ENCODE data around the gene WNT10A. TPM values are rescaled to one million over a fixed set of nuclear protein-coding genes. Genes with fewer than 3 reads are reported as not detected.
A peak's percentile ranks its signal among the peaks of the same experiment; 100 is the strongest.

The WNT10A gene
- total RNA-seq, 4 donors from 2014 or later: 0.36 to 2.3 TPM; not detected in 2

DNA sequence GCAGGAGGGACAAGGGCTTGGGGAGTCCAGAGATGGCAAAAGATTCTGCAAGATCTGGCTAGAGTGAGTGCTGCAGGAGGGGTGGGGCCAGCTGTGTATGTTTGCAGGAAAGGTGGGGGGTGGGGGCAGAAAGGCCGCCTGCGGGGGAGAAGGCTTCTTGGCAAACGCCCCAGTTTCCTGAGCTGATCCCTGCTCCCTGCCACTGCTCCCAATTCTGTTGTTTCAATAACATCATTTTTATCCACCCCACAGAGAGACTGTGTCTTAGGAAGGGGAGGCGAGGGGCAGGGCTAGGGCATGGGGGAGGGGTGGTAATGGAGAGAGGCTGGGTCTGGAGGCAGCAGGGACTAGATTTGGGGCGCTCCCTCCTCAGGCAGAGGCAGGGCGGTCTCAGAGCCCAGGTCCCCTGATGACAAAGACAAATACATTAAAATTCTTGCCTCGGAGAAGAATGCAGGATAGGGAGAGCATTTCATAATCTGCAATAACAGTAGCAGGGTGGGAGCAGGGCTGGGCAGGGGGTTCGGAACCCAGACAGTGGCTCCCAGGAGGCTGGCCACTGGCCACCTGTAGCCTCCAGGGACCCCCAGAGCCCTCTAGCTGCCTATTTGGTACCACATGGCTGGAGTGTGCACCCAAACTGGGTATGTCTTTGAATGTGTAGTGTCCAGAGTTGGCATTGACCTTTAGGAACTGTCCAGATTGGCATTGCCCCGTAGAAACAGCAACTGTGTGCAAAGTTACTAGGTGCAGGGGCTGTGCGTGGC is 23.1 kb upstream of the WNT10A start:
- DNase-seq (ENCODE audit: low spot score) (no peak), ATAC-seq (ENCODE audit: low FRiP score) (no peak)
- TF ChIP-seq, protein P1, sequence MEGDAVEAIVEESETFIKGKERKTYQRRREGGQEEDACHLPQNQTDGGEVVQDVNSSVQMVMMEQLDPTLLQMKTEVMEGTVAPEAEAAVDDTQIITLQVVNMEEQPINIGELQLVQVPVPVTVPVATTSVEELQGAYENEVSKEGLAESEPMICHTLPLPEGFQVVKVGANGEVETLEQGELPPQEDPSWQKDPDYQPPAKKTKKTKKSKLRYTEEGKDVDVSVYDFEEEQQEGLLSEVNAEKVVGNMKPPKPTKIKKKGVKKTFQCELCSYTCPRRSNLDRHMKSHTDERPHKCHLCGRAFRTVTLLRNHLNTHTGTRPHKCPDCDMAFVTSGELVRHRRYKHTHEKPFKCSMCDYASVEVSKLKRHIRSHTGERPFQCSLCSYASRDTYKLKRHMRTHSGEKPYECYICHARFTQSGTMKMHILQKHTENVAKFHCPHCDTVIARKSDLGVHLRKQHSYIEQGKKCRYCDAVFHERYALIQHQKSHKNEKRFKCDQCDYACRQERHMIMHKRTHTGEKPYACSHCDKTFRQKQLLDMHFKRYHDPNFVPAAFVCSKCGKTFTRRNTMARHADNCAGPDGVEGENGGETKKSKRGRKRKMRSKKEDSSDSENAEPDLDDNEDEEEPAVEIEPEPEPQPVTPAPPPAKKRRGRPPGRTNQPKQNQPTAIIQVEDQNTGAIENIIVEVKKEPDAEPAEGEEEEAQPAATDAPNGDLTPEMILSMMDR (IDR thresholded peaks at IDR 0.05): no peak

DNA sequence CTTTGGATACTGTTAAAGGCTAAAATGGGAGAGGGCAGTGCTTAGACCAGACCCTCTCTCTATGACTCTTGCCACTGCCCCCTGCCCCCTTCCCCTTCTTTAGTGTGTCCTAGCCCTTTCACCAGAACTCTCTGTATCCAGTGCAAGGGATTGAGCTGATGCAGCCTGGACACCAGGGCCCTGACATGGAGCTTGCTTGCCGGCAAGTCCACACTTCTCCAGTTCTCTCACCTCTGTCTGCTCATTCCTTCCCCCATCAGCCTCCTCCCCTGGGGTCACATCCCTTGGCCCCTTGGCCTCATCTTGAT is 22.6 kb upstream of the WNT10A start:
- TF ChIP-seq, protein P1 (IDR thresholded peaks at IDR 0.05): no peak
- no peak for ATAC-seq (ENCODE audit: low FRiP score)
- no peak for DNase-seq (ENCODE audit: low spot score)

DNA sequence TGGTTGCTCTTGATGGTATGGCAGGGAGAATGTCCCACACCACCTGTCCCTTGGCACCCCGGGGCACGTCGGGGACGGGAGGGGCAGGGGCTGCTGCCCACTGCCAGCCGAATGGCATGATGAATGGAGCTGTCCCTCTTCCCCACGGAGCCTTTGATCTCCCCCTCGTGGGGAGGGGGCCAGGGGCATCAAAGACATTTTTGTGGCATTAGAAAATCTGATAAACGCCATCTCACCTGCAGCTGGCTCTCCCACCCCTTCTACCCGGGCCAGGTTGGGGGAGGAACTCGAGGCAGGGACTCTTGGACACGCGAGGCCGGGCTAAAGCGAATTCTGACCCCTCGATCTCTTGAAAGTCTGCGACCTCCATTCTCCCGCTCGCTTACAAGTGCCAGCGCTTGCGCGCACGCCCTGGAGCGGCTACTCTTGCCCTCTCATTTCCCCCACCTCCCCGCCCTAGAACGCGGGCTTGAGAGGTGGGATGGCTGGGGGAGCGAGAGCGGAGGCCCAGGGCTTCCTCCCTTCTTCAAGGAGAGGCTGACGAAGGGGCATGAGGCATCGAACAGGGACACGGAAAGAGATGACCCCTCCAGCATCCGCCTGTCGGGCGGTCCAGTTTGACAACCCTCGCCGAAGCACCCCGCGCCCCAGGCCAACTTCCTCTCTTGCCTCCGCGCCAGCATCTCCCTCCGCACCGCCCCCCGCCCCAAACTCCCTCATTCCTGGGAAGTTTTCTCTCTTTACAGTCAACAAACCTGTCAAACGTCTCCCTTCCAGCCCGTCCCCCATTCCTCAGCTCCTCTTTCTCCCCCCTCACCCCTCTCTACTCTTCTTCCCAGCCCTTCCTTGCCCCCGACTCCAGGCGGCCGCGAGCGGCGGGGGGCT is 21.7 kb upstream of the WNT10A start:
- DNase-seq (ENCODE audit: low spot score) (no peak), ATAC-seq (ENCODE audit: low FRiP score) (no peak)
- TF ChIP-seq, protein P1 (IDR thresholded peaks at IDR 0.05): no peak

DNA sequence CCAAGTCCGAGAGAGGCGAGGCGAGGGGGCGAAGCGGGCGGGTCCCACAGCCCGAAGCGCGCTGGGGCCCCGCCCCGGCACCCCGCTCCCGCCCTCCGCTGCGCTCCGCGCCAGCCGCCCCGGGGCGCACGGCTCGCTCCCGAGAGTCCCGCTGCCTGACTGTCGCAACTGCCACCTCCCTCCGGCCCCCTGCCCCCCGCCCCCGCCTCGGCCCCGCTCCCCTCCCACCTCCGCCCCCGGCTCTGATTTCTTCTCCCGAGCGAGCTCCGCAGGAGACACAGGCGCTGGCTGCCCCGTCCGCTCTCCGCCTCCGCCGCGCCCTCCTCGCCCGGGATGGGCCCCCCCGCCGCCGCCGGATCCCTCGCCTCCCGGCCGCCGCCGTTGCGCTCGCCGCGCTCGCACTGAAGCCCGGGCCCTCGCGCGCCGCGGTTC is 21.1 kb upstream of the WNT10A start, which contains the start of gene WNT6:
Gene WNT6, plus strand, starts transcription at position 250 of the 432 bp plus-strand sequence. CDS start 233 bp downstream, outside the sequence.
- ATAC-seq (ENCODE audit: low FRiP score) (peak; percentile 37), DNase-seq (ENCODE audit: low spot score) (no peak)
- TF ChIP-seq, protein P1 (IDR thresholded peaks at IDR 0.05): no peak

DNA sequence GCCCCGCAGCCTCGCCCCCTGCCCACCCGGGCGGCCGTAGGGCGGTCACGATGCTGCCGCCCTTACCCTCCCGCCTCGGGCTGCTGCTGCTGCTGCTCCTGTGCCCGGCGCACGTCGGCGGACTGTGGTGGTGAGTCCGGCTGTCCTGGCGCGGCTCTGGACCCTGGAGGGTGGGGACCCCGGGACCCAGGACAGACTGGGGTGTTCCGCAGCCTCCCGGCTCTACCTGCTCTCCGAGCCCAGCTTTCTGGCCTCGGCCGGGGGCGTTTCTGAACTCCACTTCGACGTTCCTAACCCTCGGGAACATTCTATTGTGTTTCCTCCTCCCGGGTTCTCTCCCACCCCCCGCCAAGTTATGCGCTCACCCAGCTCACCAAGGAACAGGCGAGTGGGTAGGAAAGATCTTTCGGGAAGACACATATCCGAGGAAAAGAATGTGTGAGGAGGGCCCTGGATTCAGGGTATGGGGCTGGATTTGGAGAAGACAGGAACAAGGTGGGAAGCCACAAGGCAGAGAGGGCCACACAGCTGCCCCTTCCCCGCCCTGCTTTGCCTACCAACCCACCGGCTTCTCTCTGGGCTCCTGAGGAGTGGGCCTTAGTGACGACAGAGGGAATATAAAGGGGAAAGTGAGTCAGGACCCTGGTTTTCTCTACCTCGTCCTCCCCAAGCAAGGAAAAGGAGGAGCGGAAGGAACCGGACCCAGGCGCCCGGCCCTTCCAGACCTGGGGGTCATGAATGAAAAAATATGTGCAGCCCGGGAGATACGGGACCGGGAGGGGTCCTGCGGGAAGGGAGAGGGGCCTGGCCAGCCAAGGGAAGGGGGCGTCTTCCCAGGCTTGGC is 20.4 kb upstream of the WNT10A start:
- DNase-seq (ENCODE audit: low spot score): no peak
- ATAC-seq (ENCODE audit: low FRiP score): no peak

DNA sequence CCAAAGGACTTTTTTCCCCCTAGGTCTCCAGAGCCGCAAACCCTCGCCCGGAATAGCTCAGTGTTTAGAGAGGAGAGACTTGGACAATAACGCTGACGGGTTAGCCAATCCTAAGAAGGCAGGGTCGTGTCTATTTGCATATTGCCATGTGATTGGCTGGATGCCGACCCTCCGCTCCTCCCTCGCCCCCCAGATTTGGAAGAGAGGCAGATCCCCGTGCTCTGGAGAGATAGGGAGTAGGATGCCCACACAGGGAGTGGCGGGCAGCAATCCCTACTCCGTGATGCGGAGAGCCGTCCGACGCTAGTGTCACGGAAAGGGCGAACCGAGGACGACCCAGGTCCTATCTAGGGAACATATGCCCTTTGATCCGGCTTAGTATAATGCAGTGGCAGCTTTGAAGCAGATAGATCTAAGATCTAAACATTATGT is 19.7 kb upstream of the WNT10A start:
- TF ChIP-seq, protein P1 (IDR thresholded peaks at IDR 0.05): no peak
- no peak for DNase-seq (ENCODE audit: low spot score)
- ATAC-seq (ENCODE audit: low FRiP score): peak; percentile 65

More for the DNA sequence above, 20.4 kb upstream of the WNT10A start:
- TF ChIP-seq, protein P1 (IDR thresholded peaks at IDR 0.05): no peak

Data from omental fat pad (tissue), 4 donors.